ENCODE results near the gene TPM4. TPM values are rescaled to one million over a fixed set of nuclear protein-coding genes. Genes with fewer than 3 reads are reported as not detected.

TPM4 gene
- total and polyA plus RNA-seq, 2 of the 8 experiments (the other 6 are each of a cell fraction or from before 2014, with no cell fraction given), result 160 to 359 TPM

GRCh38 chr19:16070366-16070990 is 5.8 kb upstream of the TPM4 start:
- no peak for DNase-seq (ENCODE audit: low read depth in 1 of 2, low spot score in 2 of 2)
- Histone ChIP-seq H3K27ac (ENCODE audit: low read depth, low read length) (no peak overlapping the region), H2BK12ac (ENCODE audit: low read depth, low read length) (no peak overlapping the region), H3K23ac (ENCODE audit: insufficient read length) (no peak overlapping the region), H2AK5ac (ENCODE audit: low read depth, low read length) (no peak overlapping the region), H2BK5ac (ENCODE audit: low read depth, low read length) (no peak overlapping the region), H3K4ac (replicated peaks; ENCODE audit: insufficient read length, low read depth, low read length) (no peak overlapping the region), H3K36me3 (ENCODE audit: control insufficient read depth in 2 of 4, insufficient read depth in 4 of 4, low read length in 3 of 4) (no peaks in the 10 kb centered on the region), H3K79me1 (ENCODE audit: low read depth, low read length) (no peaks in the 10 kb centered on the region), H3K4me3 (ENCODE audit: extremely low read depth in 1 of 4, insufficient read depth in 2 of 4, low read depth in 3 of 4, low read length in 4 of 4) (no peak overlapping the region), H4K20me1 (replicated peaks in 1 of 2; ENCODE audit: control insufficient read depth in 1 of 2, insufficient read depth in 2 of 2, low read length in 2 of 2) (peaks cover 0 to 4% of the 10 kb centered on the region in 2 experiments), H3K18ac (ENCODE audit: extremely low read depth, low read length) (no peak overlapping the region), H2BK20ac (ENCODE audit: low read length) (no peak overlapping the region), H4K91ac (replicated peaks; ENCODE audit: insufficient read length, low read length) (no peak overlapping the region), H4K5ac (ENCODE audit: insufficient read length, low read depth, low read length) (no peak overlapping the region), H3K4me1 (replicated peaks in 1 of 4; ENCODE audit: control insufficient read depth in 3 of 4, insufficient read depth in 4 of 4, low read length in 3 of 4) (peaks cover 0 to 3% (median 0%) of the 10 kb centered on the region in 4 experiments; a peak in 3 of 7 replicates), H2BK15ac (ENCODE audit: low read length) (no peak overlapping the region), H3K56ac (replicated peaks; ENCODE audit: insufficient read length, low read depth, low read length) (no peak overlapping the region), H3K4me2 (ENCODE audit: insufficient read depth in 1 of 2, low read depth in 2 of 2, low read length in 2 of 2) (no peak overlapping the region), H3K14ac (ENCODE audit: insufficient read length) (no peak overlapping the region), H3K23me2 (ENCODE audit: low read depth, low read length) (peaks cover 12% of the 10 kb centered on the region), H3K27me3 (replicated peaks in 1 of 4; ENCODE audit: control insufficient read depth in 3 of 4, extremely low read depth in 1 of 4, insufficient read depth in 3 of 4, low read length in 3 of 4) (no peaks in the 10 kb centered on the region), H4K8ac (ENCODE audit: extremely low read depth, insufficient read depth, low read length) (no peak overlapping the region), H3K9ac (replicated peaks in 1 of 4; ENCODE audit: extremely low read depth in 1 of 4, low read depth in 3 of 4, low read length in 3 of 4) (no peak overlapping the region), H2AFZ (ENCODE audit: low read length) (no peak overlapping the region), H3K79me2 (ENCODE audit: control insufficient read depth in 1 of 2, insufficient read depth in 2 of 2, low read length in 2 of 2) (peaks cover 0 to 3% of the 10 kb centered on the region in 2 experiments; a peak in 1 of 4 replicates), H2BK120ac (replicated peaks; ENCODE audit: low read depth, low read length) (no peak overlapping the region), H3K9me3 (ENCODE audit: insufficient read depth in 2 of 2, low read depth in 1 of 2, low read length in 1 of 2) (no peaks in the 10 kb centered on the region)
- no peak for FAIRE-seq
- ChIA-PET POLR2A (ENCODE audit: partially characterized antibody) (interaction anchor here (22.4 kb wide), 1 partner anchor 28 kb away, joined by 582 read pairs; the partner anchor contains the start of gene RAB8A), CTCF (ENCODE audit: partially characterized antibody) (interaction anchor here (1.4 to 9.6 kb wide), 2 partner anchors 8 to 115 kb away, joined by 3 to 107 read pairs; partner anchors contain the start of gene FAM32A)
- 79% methylated on average over 15 of the region's 16 CpGs; no CpG with 5 or more reads in 1 of the 2 experiments for WGBS, 2 experiments (ENCODE audit: extremely low coverage in 1 of 2, insufficient coverage in 1 of 2, insufficient read length in 1 of 2, insufficient replicate concordance in 2 of 2, low coverage in 1 of 2, low lambda C conversion rate in 2 of 2, missing lambda C conversion rate in 1 of 2)
- no peak for TF ChIP-seq RBBP5 (IDR thresholded peaks at IDR 0.05; ENCODE audit: borderline replicate concordance, low read depth, low read length)
- no peak for TF ChIP-seq HDAC6 (IDR thresholded peaks at IDR 0.05; ENCODE audit: low read depth, low read length)
- TF ChIP-seq, protein P1, sequence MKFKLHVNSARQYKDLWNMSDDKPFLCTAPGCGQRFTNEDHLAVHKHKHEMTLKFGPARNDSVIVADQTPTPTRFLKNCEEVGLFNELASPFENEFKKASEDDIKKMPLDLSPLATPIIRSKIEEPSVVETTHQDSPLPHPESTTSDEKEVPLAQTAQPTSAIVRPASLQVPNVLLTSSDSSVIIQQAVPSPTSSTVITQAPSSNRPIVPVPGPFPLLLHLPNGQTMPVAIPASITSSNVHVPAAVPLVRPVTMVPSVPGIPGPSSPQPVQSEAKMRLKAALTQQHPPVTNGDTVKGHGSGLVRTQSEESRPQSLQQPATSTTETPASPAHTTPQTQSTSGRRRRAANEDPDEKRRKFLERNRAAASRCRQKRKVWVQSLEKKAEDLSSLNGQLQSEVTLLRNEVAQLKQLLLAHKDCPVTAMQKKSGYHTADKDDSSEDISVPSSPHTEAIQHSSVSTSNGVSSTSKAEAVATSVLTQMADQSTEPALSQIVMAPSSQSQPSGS (IDR thresholded peaks at IDR 0.05; ENCODE audit: low read length), result no peak
- TF ChIP-seq, protein P2, sequence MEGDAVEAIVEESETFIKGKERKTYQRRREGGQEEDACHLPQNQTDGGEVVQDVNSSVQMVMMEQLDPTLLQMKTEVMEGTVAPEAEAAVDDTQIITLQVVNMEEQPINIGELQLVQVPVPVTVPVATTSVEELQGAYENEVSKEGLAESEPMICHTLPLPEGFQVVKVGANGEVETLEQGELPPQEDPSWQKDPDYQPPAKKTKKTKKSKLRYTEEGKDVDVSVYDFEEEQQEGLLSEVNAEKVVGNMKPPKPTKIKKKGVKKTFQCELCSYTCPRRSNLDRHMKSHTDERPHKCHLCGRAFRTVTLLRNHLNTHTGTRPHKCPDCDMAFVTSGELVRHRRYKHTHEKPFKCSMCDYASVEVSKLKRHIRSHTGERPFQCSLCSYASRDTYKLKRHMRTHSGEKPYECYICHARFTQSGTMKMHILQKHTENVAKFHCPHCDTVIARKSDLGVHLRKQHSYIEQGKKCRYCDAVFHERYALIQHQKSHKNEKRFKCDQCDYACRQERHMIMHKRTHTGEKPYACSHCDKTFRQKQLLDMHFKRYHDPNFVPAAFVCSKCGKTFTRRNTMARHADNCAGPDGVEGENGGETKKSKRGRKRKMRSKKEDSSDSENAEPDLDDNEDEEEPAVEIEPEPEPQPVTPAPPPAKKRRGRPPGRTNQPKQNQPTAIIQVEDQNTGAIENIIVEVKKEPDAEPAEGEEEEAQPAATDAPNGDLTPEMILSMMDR (IDR thresholded peaks at IDR 0.05; ENCODE audit: control extremely low read depth in 1 of 3, insufficient read depth in 1 of 3, low read depth in 1 of 3, low read length in 3 of 3), result no peak
